ENCODE results near the gene SSH3.

- TF ChIP-seq CTCF (IDR thresholded peaks at IDR 0.05; ENCODE audit: low read depth, low read length) (no peak), POLR2A (IDR thresholded peaks at IDR 0.05; ENCODE audit: extremely low read depth, insufficient read length) (no peak), MAX (IDR thresholded peaks at IDR 0.05; ENCODE audit: low read depth, low read length) (peak; percentile 77)
These were observed 15.2 kb upstream of the SSH3 start for GRCh38 chr11:67288198-67288451.

Measured in NB4 (cell line).